ENCODE results near the gene ARHGAP21.

Gene ARHGAP21

DNA sequence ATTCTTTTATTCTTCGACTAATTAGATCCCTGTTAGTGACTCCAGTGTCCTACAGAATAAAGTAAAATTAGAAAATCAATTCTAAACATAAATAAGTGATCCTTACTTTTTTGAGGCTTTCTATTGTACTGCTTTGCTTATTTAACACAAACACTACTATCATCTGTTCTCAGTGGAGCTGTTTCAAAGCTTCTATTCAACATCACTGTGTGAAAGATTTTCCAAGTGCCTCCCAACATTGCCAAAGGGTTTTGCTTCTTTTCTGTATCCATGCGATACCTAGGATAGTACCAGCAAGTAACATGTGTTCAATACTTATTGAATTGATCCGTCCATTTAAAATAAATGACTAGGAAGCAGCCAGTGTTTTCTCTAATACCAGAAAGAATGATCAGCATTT, 125.7 kb downstream of the ARHGAP21 start:
- no peak for DNase-seq (ENCODE audit: low read depth)
- TF ChIP-seq CTCF (IDR thresholded peaks at IDR 0.05; ENCODE audit: control insufficient read depth, insufficient read depth, low read depth, low read length, missing control alignments) = no peak
- H3K4me3 ChIP-seq (ENCODE audit: control insufficient read depth, low read depth, low read length) = no peak overlapping the region

- H3K4me3 ChIP-seq (ENCODE audit: control insufficient read depth, low read depth, low read length) = no peak overlapping the region
- no peak for DNase-seq (ENCODE audit: low read depth)
- no peak for TF ChIP-seq CTCF (IDR thresholded peaks at IDR 0.05; ENCODE audit: control insufficient read depth, insufficient read depth, low read depth, low read length, missing control alignments)
Observed at GRCh38 chr10:24597426-24597825, 126.3 kb downstream of the ARHGAP21 start.

DNA sequence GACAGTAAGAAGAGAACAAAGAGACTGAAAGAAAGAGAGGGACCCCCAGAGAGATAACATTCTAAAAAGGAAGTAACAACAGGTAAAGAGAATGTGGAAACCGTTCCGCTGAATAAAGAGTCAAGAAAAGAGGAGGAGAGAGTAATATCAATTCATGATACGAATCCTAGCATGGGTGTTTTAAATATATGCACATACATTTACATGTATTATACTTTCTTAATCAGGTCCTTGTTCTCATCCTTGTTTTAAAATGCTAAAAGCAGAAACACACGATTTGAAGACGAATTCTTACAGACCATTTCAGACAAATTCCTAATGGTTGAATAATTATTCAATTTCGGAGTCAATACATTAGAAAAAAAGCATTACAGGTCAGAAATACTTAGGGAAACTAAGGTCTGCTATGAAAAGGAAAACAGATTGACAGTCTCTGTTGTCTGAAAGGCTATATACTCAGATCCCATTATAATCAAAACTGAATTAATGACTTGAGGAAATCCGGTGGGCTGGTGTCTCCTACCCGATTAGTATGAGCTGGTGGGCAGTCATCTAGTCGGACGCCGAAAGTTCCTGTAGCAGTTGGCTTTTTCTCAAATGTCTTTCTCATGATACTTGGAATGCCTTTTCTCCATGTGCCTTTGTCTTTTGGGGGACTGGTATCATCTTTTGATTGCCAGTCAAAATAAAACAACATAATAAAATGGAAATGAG, 127.3 kb downstream of the ARHGAP21 start:
- no peak for TF ChIP-seq CTCF (IDR thresholded peaks at IDR 0.05; ENCODE audit: control insufficient read depth, insufficient read depth, low read depth, low read length, missing control alignments)
- H3K4me3 ChIP-seq (ENCODE audit: control insufficient read depth, low read depth, low read length) = no peak overlapping the region
- DNase-seq (ENCODE audit: low read depth) = no peak

DNA sequence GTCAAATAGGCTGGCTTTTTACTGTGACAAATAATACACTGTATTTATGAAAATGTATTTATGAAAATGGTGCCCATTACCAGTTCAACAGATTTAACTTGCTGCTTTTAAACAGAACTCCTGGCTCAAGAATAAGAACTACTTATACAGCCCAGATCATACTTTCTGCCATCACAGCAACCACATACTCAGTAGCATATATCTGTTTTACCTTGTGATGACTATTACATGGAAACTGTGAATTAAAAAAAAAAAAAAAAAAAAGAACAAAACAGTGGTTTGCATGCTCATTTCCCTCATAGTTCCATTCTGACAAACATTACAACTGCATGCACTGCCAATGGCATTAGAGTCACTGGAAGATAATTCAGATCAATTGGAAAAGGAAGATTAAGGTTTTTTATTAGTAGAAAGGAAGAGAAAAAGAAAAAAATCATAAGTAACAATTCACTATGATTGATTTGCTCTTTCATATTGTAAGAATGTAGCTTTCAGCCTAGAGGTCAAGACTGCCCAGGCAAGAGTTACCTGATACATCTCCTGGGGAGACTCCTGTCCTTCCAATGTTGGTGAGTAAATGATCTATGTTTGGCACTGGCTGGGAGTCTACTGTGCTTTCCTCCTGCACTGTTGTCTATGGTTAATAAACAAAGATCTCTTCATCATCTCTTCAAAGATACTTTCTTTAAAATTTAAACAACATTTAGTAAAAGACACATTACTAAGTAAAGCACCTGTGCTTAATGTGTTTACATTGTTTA, 132.8 kb downstream of the ARHGAP21 start:
- DNase-seq (ENCODE audit: low read depth) = no peak
- no peak overlapping the region for H3K4me3 ChIP-seq (ENCODE audit: control insufficient read depth, low read depth, low read length)
- TF ChIP-seq CTCF (IDR thresholded peaks at IDR 0.05; ENCODE audit: control insufficient read depth, insufficient read depth, low read depth, low read length, missing control alignments) = no peak

DNA sequence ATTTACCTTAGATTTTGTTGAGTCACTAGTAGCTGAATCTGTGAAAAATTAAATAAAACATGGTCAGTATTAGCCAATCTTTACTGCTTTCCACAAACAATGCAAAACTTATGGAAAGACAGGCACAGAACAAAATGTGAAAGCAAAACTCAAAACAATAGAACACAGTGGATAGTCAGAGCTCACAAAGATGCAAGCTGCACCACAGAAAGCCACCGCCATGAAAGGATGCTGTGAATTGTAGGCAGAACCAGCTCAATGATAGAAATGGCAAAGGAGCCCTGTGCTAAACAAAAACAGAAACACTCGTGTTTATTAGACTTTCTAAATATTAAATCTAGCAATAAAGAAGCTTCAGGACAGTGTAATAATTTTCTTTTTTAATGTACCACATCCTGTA, 134.4 kb downstream of the ARHGAP21 start:
- H3K4me3 ChIP-seq (ENCODE audit: control insufficient read depth, low read depth, low read length) = no peak overlapping the region
- no peak for TF ChIP-seq CTCF (IDR thresholded peaks at IDR 0.05; ENCODE audit: control insufficient read depth, insufficient read depth, low read depth, low read length, missing control alignments)
- no peak for DNase-seq (ENCODE audit: low read depth)

DNA sequence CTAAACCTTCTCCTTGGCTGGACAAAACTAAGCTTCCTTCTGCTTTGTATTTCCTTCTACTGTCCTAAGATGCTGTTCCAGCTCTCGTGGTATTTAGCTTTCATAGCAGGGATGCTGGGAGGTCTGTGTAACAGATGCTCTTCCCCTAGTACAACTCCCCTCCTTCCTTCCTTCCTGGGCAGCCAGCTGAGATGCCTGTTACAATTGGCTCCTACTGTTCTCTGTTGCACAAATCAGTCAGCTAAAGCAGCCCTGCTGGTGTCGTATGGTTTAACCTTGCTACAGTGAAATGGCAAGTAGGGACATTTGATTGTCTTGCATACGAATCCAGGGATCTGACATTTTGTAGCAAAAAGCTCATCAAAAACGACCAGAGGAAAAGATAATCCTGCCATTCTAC, 143.8 kb downstream of the ARHGAP21 start:
- no peak for TF ChIP-seq CTCF (IDR thresholded peaks at IDR 0.05; ENCODE audit: control insufficient read depth, insufficient read depth, low read depth, low read length, missing control alignments)

More for the DNA sequence above, 143.8 kb downstream of the ARHGAP21 start:
- no peak overlapping the region for H3K4me3 ChIP-seq (ENCODE audit: control insufficient read depth, low read depth, low read length)
- DNase-seq (ENCODE audit: low read depth) = no peak

Measured in AG09309 (cell line).